HepG2 (cell line): Measurements from ENCODE around the gene WNT5B. TPM values are rescaled to one million over a fixed set of nuclear protein-coding genes. Genes with fewer than 3 reads are reported as not detected.

Source experiments
- GABPA ChIP-seq, 2 experiments: IDR thresholded peaks; 2 replicates each; pipeline ENCODE4 v1.6.1; 2011 to 2016; ENCODE audit warnings: low read depth in 2 of 2, low read length in 1 of 2, missing biosample characterization in 1 of 2, missing genetic modification characterization in 1 of 2
- HOMEZ ChIP-seq: IDR thresholded peaks from 2 replicates; pipeline ENCODE4 v1.6.1; 2016; ENCODE audit warnings: low read depth
- NFATC3 ChIP-seq: sonication (generic); formaldehyde crosslinking; IDR thresholded peaks from 2 replicates; pipeline ENCODE4 v1.5.1; 2020; ENCODE audit warnings: mild to moderate bottlenecking, missing genetic modification reagents
- NFIB ChIP-seq: sonication (generic); formaldehyde crosslinking; IDR thresholded peaks from 2 replicates; pipeline ENCODE4 v1.9.0; 2021; ENCODE audit warnings: missing genetic modification reagents, mild to moderate bottlenecking, borderline replicate concordance
- RFX1 ChIP-seq: fragments of 450-650 bp; IDR thresholded peaks from 2 replicates; pipeline ENCODE4 v1.6.1; 2017
- SCMH1 ChIP-seq: sonication (generic); formaldehyde crosslinking; IDR thresholded peaks from 2 replicates; pipeline ENCODE4 v1.9.0; 2021; ENCODE audit warnings: missing genetic modification reagents, mild to moderate bottlenecking, borderline replicate concordance
- SMAD9 ChIP-seq: sonication (generic); formaldehyde crosslinking; IDR thresholded peaks from 2 replicates; pipeline ENCODE4 v1.5.1; 2020; ENCODE audit warnings: mild to moderate bottlenecking, missing genetic modification reagents
- SMC3 ChIP-seq: IDR thresholded peaks from 2 replicates; pipeline ENCODE4 v1.6.1; 2011; ENCODE audit warnings: low read length, improper control_type of control experiment
- SNRNP70 ChIP-seq: fragments of 200-400 bp; formaldehyde crosslinking; IDR thresholded peaks from 2 replicates; pipeline ENCODE4 v1.6.1; 2017; ENCODE audit warnings: mild to moderate bottlenecking, low read depth, low read length, moderate library complexity
- SOX13 ChIP-seq, 3 experiments: fragments of 450-650 bp in 1 of 3; sonication (generic) in 1 of 3; formaldehyde crosslinking in 1 of 3; IDR thresholded peaks in 2 of 3; conservative IDR thresholded peaks in 1 of 3; 2 replicates each; pipeline versions ENCODE4 v1.5.0 to v1.6.1; 2016 to 2020; ENCODE audit warnings: antibody characterized with exemption in 1 of 3, mild to moderate bottlenecking in 1 of 3, missing compliant biosample characterization in 1 of 3, missing genetic modification reagents in 1 of 3, moderate library complexity in 1 of 3
- SOX5 ChIP-seq: IDR thresholded peaks from 2 replicates; pipeline ENCODE4 v1.6.1; 2016; ENCODE audit warnings: borderline replicate concordance
- TP53 ChIP-seq: sonication (generic); formaldehyde crosslinking; conservative IDR thresholded peaks from 2 replicates; pipeline ENCODE4 v1.4.0; 2020; ENCODE audit warnings: missing genetic modification reagents
- ZC3H4 ChIP-seq: sonication (generic); formaldehyde crosslinking; IDR thresholded peaks from 2 replicates; pipeline ENCODE4 v1.4.0; 2020; ENCODE audit warnings: missing genetic modification reagents, borderline replicate concordance
- ZNF354B ChIP-seq: sonication (generic); formaldehyde crosslinking; IDR thresholded peaks from 2 replicates; pipeline ENCODE4 v1.8.0; 2022; ENCODE audit warnings: mild to moderate bottlenecking, missing genetic modification reagents
- ZNF432 ChIP-seq: sonication (generic); formaldehyde crosslinking; IDR thresholded peaks from 2 replicates; pipeline ENCODE4 v1.5.0; 2020; ENCODE audit warnings: missing genetic modification reagents, mild to moderate bottlenecking, borderline replicate concordance
- ZNF564 ChIP-seq: sonication (generic); formaldehyde crosslinking; IDR thresholded peaks from 2 replicates; pipeline ENCODE4 v1.8.1; 2023; ENCODE audit warnings: mild to moderate bottlenecking, missing genetic modification reagents
- ZNF616 ChIP-seq: sonication (generic); formaldehyde crosslinking; IDR thresholded peaks from 2 replicates; pipeline ENCODE4 v1.5.0; 2020; ENCODE audit warnings: low read depth, mild to moderate bottlenecking, missing genetic modification reagents
- ZNF770 ChIP-seq: sonication (generic); formaldehyde crosslinking; IDR thresholded peaks from 2 replicates; pipeline ENCODE4 v1.5.0; 2020; ENCODE audit warnings: mild to moderate bottlenecking, missing genetic modification reagents
- polyA plus RNA-seq, 8 experiments: library from polyadenylated mRNA; depleted of rRNA in 3 of 8; stranded (reverse) in 7 of 8; unstranded in 1 of 8; fragments of >200 nt; fragmentation: Illumina TruSeq in 4 of 8; extraction: Trizol in 4 of 8; gene quantifications; 2 replicates each; pipeline versions ENCODE4 v1.2.1 to v1.2.3, GENCODE V29; 2011 to 2016; ENCODE audit warnings: low read depth in 4 of 8, missing spikeins in 1 of 8, mixed read lengths in 1 of 8; ENCODE audit not compliant: insufficient read depth in 1 of 8
- total RNA-seq, 5 experiments: library from RNA; depleted of rRNA; stranded (reverse); fragments of >200 nt; fragmentation: Illumina TruSeq; extraction: Trizol; gene quantifications; 2 replicates each; pipeline ENCODE4 v1.2.3, GENCODE V29; 2016; ENCODE audit warnings: low read depth in 1 of 5
- TF ChIP-seq, protein P1 (sequence below): sonication (generic); formaldehyde crosslinking; IDR thresholded peaks from 2 replicates; pipeline ENCODE4 v1.5.1; 2020; ENCODE audit warnings: missing genetic modification reagents, mild to moderate bottlenecking, borderline replicate concordance

WNT5B gene
- total and polyA plus RNA-seq, 2 of the 13 experiments (the other 11 are each of a cell fraction or from before 2014, with no cell fraction given): 0.04 TPM; not detected in 1

DNA sequence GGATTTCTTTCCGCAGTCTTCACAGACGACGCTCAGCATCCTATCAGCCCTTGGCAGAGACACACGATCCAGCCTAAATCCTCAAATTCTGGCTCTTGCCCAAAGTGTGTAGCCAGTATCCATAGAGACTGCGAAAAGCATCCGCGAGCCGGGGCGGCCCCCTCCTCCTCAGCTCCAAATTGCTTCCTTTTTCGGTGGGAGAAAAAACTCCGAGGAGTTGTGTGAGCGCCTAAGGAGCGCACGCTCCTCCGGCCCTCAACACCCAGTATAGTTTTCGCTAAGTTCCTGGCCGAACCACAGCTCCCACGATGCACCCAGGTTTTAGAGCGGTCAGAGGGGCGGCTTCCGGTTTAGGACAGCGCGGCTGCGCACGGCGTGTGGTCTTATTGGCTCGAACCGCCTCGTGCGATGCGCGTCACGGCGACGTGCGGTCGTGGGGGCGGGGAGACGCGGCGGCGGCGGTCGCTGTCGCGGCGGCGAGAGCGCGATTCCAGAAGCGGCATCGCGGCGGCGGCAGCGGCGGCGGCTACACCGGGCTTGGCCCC lies 61.6 kb downstream of the WNT5B start, which contains the start of gene ADIPOR2 (continued):
- no peak for TF ChIP-seq TP53
- no peak for TF ChIP-seq ZNF354B
- TF ChIP-seq ZC3H4 (CRISPR knock-in tag): no peak
- no peak for TF ChIP-seq ZNF564 (CRISPR knock-in tag)
- no peak for TF ChIP-seq SMC3
- TF ChIP-seq, protein P1, sequence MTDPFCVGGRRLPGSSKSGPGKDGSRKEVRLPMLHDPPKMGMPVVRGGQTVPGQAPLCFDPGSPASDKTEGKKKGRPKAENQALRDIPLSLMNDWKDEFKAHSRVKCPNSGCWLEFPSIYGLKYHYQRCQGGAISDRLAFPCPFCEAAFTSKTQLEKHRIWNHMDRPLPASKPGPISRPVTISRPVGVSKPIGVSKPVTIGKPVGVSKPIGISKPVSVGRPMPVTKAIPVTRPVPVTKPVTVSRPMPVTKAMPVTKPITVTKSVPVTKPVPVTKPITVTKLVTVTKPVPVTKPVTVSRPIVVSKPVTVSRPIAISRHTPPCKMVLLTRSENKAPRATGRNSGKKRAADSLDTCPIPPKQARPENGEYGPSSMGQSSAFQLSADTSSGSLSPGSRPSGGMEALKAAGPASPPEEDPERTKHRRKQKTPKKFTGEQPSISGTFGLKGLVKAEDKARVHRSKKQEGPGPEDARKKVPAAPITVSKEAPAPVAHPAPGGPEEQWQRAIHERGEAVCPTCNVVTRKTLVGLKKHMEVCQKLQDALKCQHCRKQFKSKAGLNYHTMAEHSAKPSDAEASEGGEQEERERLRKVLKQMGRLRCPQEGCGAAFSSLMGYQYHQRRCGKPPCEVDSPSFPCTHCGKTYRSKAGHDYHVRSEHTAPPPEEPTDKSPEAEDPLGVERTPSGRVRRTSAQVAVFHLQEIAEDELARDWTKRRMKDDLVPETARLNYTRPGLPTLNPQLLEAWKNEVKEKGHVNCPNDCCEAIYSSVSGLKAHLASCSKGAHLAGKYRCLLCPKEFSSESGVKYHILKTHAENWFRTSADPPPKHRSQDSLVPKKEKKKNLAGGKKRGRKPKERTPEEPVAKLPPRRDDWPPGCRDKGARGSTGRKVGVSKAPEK (CRISPR knock-in tag): no peak
- TF ChIP-seq ZNF616: no peak
- TF ChIP-seq SOX13 (IDR thresholded peaks at IDR 0.05): no peak
- peak in 1 of 2 experiments; percentile 39; a peak in 1 of 4 replicates for TF ChIP-seq SOX13 (CRISPR knock-in tag; conservative IDR thresholded peaks at IDR 0.05 in 1 of 2, IDR thresholded peaks at IDR 0.05 in 1 of 2)
- TF ChIP-seq SMAD9 (CRISPR knock-in tag): no peak
- no peak for TF ChIP-seq SNRNP70
- peak; percentile 58 for TF ChIP-seq GABPA (IDR thresholded peaks at IDR 0.05; ENCODE audit: low read depth, low read length)
- peak; percentile 86 for TF ChIP-seq GABPA (CRISPR knock-in tag; IDR thresholded peaks at IDR 0.05; ENCODE audit: low read depth)
- TF ChIP-seq ZNF432 (CRISPR knock-in tag): no peak
- no peak for TF ChIP-seq NFIB
- no peak for TF ChIP-seq NFATC3 (CRISPR knock-in tag)
- TF ChIP-seq RFX1: no peak
- TF ChIP-seq SCMH1 (CRISPR knock-in tag): no peak
- TF ChIP-seq ZNF770 (CRISPR knock-in tag): no peak; the same call in 1 of the 2 replicates
- peak; percentile 79 for TF ChIP-seq HOMEZ
- TF ChIP-seq SOX5: peak; percentile 48; the same call in 1 of the 2 replicates
